Measurements from ENCODE around the gene HAL.

HAL gene

GRCh38 chr12:96006727-96007126 lies 10.6 kb upstream of the HAL start:
- FAIRE-seq: peak; percentile 89

GRCh38 chr12:96000858-96001257 lies 4.7 kb upstream of the HAL start:
- FAIRE-seq: no peak

- FAIRE-seq: no peak
These were observed 3.3 kb upstream of the HAL start for GRCh38 chr12:95999484-95999883.

GRCh38 chr12:95998611-95999286 lies 2.6 kb upstream of the HAL start:
- no peak for FAIRE-seq

GRCh38 chr12:95997911-95998510 lies 1.9 kb upstream of the HAL start:
- no peak for FAIRE-seq

GRCh38 chr12:95997276-95997675 lies 1.1 kb upstream of the HAL start:
- FAIRE-seq: no peak

GRCh38 chr12:95995238-95996031 lies 709 bp downstream of the HAL start:
- FAIRE-seq: no peak

- no peak for FAIRE-seq
These were observed 1.7 kb downstream of the HAL start for GRCh38 chr12:95994476-95994875.

- no peak for FAIRE-seq
These were observed 2.2 kb downstream of the HAL start for GRCh38 chr12:95993907-95994306.

- no peak for FAIRE-seq
These were observed 6.0 kb downstream of the HAL start for GRCh38 chr12:95990136-95990535.

GRCh38 chr12:95989504-95990123 lies 6.5 kb downstream of the HAL start:
- no peak for FAIRE-seq

GRCh38 chr12:95988506-95989275 lies 7.5 kb downstream of the HAL start:
- FAIRE-seq: no peak

GRCh38 chr12:95986635-95987570 lies 9.2 kb downstream of the HAL start:
- FAIRE-seq: no peak

GRCh38 chr12:95984682-95985081 lies 11.5 kb downstream of the HAL start:
- no peak for FAIRE-seq

- no peak for FAIRE-seq
These were observed 13.5 kb downstream of the HAL start for GRCh38 chr12:95982602-95983001.

- no peak for FAIRE-seq
These were observed 15.7 kb downstream of the HAL start for GRCh38 chr12:95980437-95980836.

GRCh38 chr12:95978774-95979173 lies 17.4 kb downstream of the HAL start:
- FAIRE-seq: no peak

- FAIRE-seq: no peak
These were observed 17.8 kb downstream of the HAL start for GRCh38 chr12:95978351-95978750.

- FAIRE-seq: no peak
These were observed 18.3 kb downstream of the HAL start for GRCh38 chr12:95977764-95978305.

GRCh38 chr12:95976416-95976832 lies 19.7 kb downstream of the HAL start:
- no peak for FAIRE-seq

- no peak for FAIRE-seq
These were observed 20.7 kb downstream of the HAL start for GRCh38 chr12:95975491-95975890.

All from colon (tissue), 2 donors.